UCSD-AML1 (cell line): ENCODE measurements around the gene ECEL1.

Experiments used
- DNase-seq: peaks from one replicate; lab custom pipeline; 2025; ENCODE audit not compliant: unreplicated experiment; lab: John Stamatoyannopoulos, UW

The ECEL1 gene

DNA sequence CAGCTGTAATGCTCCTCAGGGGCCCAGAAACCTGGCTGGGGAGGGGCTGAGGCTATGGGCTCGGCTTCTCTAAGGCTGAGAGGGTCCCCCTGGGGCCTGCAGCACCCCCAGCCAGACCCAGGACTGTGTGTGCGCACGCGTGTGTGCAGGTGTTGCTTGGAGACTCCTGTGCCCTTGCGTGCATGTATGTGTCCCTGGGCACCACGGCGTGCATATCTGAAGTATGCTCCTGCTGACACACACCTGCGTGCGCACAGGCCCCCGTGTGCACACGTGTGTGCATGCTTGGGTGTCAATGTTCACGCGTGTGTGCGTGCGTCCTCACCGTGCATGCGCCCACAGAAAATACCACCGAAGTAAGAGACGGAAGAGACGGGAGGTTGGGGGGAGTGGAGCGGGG is 14.9 kb upstream of the ECEL1 start:
- DNase-seq = no peak

- DNase-seq = no peak
Measured at GRCh38 chr2:232501794-232502390, 14.3 kb upstream of the ECEL1 start.

DNA sequence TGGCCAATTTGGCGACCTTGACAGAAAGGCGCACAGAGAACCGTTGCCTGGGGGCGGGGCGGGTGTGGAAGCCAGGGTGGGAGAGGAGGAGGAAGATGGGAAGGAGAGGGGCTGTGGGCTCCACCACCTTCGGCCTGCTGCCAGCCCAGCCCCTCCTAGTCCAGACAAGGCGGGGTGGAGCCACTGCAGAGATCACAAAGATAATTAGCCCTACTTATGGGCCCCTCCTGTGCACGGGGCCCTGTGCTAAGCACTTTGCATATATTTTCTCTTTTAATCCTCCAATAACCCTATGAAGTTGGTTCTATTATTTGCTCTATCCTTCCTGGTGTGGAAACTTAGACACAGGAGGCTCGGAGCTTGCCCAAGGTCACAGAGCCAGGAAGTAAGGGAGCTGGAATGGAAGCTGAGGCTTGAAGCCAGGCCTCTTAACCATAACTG is 13.7 kb upstream of the ECEL1 start:
- no peak for DNase-seq

- DNase-seq = no peak
Measured at GRCh38 chr2:232498452-232498851, 10.8 kb upstream of the ECEL1 start.

DNA sequence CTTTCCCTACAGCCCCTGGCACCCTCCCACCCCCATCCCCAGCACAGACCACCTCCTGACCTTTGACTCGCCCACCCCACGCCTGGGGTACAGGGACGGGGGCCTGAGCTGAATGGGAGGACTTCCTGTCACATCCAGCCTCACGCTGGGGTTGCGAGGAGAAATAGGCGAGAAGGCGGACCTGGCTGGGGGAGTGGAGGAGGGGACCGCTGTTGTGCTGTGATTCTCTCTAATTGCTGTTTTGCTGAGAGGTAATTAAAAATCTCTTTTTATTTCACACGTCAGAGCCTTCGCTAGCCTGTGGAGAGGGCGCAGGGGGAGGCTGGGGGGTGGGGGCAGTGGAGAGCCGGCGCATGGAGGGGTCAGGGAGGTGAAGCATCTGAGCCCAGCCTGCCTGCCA is 9.7 kb upstream of the ECEL1 start:
- DNase-seq = no peak

GRCh38 chr2:232496501-232497270 is 9.1 kb upstream of the ECEL1 start:
- DNase-seq = no peak

DNA sequence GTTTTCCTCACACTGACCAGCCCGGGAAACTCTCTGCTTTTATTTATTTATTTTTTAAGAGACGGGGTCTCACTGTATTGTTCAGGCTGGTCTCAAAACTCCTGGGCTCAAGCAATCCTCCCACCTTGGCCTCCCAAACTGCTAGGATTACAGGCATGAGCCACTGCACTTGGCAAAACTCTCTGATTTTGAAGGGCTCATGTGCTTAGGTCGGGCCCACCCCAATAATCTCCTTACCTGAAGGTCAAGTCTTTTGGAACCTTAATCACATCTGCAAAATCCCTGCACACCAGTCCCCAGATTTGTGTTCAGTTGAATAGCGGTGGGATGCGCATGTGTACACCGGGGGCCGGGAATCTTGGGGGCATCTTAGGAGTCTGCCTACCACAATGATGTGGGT is 7.7 kb upstream of the ECEL1 start:
- no peak for DNase-seq

DNA sequence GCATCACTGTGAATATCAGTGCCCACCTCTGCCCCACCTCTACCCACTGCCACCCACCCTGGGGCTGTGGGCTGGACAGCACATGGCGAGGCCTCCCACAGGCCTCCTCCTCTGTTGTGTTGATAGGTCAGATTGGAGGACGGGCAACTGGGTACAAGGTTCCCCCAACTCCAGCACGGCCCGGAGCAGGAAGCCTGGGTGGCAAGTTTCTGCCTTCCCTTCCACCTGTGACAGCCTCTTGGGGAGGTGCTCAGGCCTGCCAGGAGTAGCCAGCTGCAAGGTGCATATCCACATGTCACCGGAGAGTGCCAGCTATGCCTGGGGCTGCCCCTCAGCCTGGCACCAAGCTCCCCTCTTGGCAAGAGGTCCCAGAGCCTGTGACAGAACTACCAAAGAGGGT is 6.9 kb upstream of the ECEL1 start:
- DNase-seq = no peak

DNA sequence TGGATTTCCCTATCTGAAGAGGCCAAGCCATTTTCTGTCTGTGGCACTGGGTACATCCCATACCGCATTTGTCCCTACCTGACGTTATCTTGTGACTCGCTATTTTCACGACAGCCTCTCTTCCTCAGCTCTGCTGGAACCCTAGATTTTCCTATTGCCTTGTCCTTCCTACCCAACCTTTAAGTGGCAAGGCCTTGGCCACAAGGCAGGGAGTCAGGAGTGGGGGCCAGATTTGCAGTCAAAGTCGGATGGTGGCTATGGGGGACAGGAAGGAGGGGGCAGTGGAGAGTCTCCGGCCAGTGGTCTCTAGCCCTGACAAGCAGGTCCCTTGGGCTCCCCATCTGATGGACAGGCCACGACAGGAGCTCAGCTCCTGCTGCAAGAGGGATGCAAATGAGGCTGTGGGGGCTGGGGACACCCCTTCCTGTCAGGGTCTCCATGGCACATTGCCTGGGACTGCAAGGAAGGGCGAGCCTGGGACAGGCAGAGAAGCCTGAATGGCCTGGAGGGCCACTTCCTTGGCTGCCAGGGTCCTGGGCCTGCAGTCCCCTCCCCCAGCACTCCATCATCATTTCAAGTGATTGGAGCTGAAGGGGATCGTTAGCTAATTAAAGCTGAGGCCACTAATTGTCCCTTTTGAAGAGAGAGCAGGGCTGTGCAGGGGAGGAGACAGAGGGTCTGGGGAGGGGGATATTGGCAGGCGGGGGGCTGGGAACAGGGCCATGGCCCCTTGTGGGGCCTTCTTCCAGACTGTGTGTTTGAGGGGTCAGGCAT is 6.3 kb upstream of the ECEL1 start:
- no peak for DNase-seq

GRCh38 chr2:232492963-232493700 is 5.5 kb upstream of the ECEL1 start:
- DNase-seq = no peak

- no peak for DNase-seq
Measured at GRCh38 chr2:232492236-232492848, 4.7 kb upstream of the ECEL1 start.

DNA sequence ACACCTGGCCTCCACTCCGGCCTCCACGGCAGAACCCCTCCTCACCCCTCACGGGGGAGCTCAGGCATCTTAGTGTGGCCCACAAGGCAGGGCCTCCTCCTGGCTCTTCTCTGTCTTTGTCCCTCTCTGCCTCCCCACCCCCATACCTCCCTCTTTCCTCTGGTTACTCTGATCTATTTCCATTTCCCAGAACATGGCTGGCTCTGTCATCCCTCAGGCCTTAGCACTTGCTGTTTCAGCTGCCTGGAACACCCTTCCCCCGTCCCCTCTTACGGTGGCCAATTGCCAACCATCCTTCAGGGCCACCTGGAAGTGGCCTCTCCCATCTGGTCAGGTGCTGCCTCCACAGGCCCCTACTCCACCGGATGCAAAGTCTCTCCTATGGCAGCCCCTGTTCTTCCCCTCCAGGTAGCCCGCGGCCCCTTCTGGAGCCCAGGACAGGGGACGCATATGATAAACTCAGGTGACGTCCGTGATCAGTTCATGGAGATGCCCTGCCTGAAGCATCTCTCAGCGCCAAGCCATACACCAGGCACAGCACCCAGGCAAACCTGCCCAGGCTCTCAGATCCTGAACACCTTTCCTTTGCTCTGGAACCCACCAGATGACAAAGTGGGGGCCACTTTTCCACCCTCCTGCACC is 3.6 kb upstream of the ECEL1 start:
- no peak for DNase-seq

DNA sequence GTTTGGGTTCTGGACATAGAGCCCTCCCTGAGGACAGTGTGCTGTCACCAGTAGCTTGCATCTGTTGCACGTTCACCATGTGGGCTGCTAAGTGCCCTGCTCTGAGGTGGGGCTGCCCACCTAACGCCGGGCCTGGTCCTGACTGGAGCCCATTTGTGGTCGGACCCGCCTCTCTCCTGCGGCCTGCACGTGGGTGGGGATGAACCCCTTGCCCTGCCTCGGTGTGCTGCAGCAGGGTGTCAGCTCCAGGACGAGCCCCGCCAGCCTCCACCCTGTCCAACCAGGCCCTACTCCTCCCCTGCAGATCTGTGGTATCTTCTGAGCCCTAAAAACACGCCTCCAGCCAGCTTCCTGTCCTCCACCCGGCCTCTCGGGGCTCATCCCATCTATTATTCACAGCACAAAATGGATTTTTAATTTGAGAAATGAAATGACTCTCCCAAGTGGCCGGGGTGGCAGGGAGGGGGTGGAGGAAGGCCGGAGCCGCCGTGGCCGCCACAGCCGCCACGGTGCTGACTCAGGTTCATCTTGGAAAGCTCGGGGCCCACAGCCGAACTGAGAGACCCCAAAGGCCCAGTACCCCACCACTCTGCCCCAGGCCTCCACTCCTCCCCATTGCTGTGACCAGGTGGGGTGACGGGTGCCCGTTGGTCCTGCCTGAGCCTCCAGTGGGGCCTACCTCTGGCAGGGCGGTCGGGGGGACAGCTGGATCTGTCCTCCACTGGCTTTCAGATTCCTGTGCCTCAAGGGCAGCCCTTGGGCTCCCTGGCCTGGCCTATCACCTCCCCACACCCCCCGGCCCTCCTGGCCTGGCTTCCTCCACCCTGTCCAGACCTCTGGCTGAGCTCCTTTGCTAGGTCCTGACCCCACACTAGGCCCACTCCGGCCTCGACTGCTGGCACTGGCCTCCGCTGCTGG is 2.8 kb upstream of the ECEL1 start:
- DNase-seq = no peak

GRCh38 chr2:232489516-232490220 is 2.0 kb upstream of the ECEL1 start:
- no peak for DNase-seq

DNA sequence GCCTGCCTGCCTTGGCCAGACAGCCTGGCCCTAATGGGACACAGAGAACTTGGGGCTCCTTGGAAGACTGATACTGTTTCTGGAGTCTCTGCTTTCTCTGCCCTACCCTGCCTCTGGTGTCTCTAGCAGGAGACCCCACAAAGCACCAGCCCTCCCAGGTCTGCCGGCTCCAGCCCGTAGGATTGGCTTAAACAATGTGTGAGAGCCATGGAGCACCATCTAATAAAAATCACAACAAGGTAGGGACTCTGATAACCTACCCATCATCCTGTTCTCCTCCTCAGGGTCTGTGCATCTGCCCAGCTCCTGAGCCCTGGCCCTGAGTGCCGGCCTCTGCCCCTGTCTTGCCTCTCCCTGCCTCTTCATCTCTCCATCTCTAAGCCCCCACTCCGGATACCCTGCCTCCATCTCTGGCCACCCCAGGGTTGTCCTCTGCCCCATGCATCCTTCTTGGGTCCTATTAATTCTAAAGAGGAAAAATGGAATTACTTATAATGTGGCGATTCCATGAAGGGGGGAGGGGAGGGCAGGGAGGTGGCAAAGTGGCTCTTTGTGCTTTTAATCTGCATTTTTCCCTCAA is 1.2 kb upstream of the ECEL1 start:
- DNase-seq = no peak

DNA sequence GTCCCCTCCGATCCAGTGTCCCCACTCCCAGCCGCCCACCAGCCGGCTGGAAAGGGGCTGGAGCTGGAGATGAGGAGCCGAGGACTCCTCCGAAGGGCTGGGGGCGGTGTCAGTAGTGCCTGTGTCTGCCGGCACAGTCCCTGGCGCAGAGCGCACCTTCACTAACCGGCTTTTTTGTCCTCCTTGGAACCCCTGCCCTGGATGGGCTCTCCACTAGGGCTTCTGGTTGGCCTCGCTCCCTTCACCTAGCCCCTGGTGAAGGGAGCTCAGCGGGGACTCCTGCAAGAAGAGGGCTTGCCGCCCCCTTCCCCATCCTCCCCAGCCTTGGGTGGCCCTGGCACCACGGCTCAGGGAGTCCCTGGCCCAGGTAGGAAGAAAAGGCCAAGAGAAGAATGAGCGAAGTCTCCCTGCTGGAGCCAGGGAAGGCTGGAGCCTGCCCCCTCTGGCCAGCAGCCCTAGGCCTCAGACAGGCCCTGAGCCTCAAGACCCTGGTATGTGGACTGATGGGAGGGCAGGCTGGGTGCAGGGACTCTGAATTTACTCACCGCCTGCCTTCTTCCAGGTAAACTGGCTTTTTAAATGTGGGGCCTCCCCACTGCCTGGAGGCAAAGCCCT is 570 bp upstream of the ECEL1 start:
- DNase-seq = no peak

DNA sequence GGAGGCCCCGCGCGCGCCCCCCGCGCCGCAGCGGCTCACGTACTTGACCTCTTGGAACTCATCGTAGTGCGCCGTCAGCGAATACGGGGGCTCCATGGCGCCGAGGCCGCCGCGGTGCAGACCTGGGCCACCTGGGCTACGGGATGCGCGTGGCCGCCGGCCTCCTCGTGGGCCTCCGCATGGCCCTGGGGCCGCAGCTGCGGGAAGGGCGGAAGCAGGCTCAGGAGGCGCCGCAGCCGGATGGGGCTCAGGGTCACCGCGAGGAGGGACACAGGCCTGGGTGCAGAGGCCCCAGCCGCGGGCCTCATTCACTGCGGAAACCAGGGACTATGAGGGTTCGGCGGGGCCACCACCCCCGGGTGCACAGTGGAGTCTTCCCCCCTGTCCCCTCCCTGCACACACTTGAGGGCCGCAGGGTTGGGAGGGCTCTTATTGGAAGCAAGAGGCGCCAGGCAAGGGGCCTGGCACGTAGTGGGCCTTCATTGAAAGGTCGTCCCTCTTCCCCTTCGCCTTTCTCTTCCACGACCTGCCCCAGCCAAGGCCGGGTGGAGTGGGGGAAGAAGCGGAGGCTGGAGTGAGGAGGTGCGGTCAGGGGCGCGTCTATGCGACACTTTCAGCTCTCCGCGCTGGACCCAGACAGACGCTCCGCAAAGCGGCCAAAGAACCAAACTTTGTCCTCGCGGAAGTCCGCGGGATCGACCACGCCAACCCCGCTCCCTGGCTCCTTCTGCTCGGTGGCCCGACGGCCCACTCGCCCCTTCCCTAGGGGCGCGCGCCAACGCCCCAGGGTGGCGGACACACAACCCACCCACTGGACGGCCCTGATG is 863 bp downstream of the ECEL1 start:
- no peak for DNase-seq
